GM21723 (cell line): Measurements from ENCODE around the gene NPM1.
"Not testable (repeated sequence)": the region's sequence is repeated elsewhere in the genome, so short reads cannot be mapped to it uniquely, and the experiment has no call there.

Source experiments
- ATAC-seq: cut with Tn5 transposase; IDR thresholded peaks from one replicate; pipeline ENCODE4 v1.9.1; 2021; ENCODE audit warnings: mild to moderate bottlenecking, moderate library complexity; ENCODE audit not compliant: unreplicated experiment

Gene NPM1

DNA sequence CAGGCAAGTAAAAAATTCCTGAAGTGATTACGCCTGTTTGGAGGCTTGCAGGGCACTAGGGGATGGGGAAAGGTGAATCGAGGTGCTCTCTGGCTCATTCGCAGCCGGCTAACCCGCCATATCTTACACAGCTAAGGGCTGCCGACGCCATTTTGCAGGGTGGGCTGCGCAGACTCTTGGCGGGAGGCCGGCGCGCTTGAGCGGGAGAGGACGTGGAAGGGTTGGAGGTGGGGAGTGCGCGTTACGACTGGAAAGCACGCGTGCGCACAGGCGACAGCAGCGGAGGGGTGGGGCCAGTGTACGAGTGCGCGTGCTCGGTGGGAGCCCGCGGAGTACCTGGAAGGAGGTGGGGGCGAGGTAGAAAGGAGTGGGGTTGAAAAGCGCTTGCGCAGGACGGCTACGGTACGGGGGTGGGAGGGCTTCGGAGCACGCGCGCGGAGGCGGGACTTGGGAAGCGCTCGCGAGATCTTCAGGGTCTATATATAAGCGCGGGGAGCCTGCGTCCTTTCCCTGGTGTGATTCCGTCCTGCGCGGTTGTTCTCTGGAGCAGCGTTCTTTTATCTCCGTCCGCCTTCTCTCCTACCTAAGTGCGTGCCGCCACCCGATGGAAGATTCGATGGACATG, at the start of gene NPM1:
NPM1 (plus strand) TSS at position 505 of the 625 bp plus-strand sequence; CDS start at position 605, 100 bp downstream.
- ATAC-seq = peak; percentile 76

DNA sequence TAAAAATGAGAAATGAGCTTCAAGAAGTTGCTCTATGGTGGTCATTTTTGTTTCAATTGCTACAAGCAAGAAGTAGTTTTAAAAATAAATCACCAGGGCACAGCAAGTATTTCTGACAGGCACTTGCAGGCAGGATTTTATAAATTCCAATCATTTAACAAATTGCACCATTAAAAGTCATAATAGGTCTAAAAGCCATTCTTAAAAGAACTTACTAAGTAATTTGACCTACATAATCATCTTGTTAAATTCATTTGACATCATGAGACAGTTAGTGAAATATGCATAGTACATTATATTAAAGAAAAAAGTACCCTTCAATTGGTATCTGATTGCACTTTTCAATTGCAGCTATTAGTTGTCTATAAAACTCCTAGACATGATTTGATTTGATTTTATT, 47.6 kb upstream of the NPM1 start:
- ATAC-seq = no peak

DNA sequence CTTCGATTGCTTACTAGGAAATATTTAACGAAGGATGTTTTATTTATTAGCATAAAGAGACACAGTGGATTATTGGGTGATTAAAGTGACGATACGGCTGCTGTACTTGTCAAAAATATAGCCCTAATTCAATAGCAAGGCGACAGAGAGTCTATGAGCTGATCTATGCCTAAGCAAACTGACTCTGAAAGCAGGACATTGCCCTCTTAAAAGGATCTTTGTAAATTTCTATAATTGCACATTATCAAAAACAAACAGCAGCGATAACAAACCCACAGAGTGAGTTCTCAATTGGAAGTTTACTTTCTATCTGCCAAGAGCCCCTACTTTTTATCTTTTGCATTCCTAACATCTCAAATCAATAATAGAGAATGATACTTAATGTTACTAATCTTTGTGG, 47.2 kb upstream of the NPM1 start:
- ATAC-seq = no peak

- peak; percentile 68 for ATAC-seq
These were observed 45.1 kb upstream of the NPM1 start for GRCh38 chr5:171342362-171343111.

- ATAC-seq = no peak
These were observed 42.6 kb upstream of the NPM1 start for GRCh38 chr5:171344936-171345608.

DNA sequence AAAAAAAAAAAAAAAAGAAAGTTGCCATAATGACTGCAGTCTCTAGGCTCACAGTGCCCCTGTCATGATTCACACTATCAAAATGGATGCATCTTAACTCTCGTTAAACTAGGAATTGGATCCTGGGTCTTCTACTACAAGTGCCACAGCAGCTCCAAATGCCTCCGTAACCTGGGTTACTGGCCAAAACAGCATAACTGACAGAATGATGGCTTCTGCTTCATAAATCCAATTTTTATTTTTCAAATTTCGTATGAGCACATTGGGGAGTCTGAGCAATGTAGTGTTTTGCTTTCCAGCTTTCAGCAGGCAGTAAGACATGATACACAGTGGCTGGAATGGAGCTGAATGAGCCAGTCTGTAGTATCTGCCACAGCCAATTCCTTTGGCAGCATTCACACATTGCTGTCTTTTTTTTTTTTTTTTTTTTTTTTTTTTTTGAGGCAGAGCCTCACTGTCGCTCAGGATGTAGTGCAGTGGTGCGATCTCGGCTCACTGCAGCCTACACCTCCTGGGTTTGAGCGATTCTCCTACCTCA, 36.0 kb upstream of the NPM1 start:
- no peak for ATAC-seq

GRCh38 chr5:171355302-171355724, 32.3 kb upstream of the NPM1 start:
- ATAC-seq = peak; percentile 97

GRCh38 chr5:171357843-171358242, 29.8 kb upstream of the NPM1 start:
- no peak for ATAC-seq

- ATAC-seq = not testable (repeated sequence)
These were observed 26.5 kb upstream of the NPM1 start for GRCh38 chr5:171361151-171361550.

GRCh38 chr5:171363249-171363648, 24.4 kb upstream of the NPM1 start:
- not testable (repeated sequence) for ATAC-seq

- ATAC-seq = peak; percentile 55
These were observed 23.8 kb upstream of the NPM1 start for GRCh38 chr5:171363846-171364245.

- no peak for ATAC-seq
These were observed 22.3 kb upstream of the NPM1 start for GRCh38 chr5:171365351-171365750.

- ATAC-seq = no peak
These were observed 21.0 kb upstream of the NPM1 start for GRCh38 chr5:171366645-171367044.

DNA sequence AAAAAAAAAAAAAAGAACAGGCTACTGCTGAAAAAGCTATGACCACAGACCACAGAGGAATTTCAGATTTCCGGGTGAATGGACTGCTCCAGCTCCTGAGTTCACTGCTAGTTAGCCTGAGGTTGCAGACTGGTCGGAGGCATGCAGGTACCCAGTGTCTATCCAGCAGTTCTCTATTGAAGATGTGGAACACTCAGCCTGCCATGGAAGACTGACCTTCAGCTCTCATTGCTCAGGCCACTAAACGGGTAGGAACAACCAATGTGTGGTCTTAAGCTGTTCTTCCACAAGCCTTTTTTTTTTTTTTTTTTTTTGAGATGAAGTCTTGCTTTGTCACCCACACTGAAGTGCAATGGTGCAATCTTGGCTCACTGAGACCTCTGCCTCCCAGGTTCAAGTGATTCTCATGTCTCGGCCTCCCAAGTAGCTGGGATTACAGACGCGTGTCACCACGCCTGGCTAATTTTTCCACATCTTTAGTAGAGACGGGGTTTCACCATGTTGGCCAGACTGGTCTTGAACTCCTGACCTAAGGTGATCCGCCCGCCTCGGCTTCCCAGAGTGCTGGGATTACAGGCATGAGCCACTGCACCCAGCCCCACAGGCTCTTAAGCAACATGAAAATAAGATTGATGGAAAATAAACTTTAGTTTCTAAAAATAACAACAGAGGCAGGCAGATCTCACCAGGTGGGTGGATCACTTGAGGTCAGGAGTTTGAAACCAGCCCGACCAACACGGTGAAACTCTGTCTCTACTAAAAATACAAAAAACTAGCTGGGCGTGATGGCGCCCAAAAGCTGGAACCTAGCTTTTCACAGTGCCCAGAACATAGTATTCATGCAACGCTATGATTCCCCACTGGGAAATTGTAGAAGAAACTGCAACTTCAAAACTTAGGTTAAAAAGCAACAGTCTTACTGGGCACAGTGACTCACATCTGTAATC, 20.0 kb upstream of the NPM1 start:
- ATAC-seq = peak; percentile 44

DNA sequence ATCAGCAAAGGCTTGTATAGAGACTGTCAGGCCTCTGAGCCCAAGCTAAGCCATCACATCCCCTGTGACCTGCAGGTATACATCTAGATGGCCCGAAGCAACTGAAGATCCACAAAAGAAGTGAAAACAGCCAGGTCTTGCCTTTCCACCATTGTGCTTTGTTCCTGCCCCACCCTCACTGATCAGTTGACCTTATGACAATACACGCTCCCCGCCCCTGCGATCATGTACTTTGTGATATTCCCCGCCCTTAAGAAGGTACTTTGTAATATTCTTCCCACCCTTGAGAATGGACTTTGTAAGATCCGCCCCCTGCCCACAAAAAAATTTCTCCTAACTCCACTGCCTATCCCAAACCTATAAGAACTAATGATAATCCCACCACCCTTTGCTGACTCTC, 18.6 kb upstream of the NPM1 start:
- ATAC-seq = no peak

DNA sequence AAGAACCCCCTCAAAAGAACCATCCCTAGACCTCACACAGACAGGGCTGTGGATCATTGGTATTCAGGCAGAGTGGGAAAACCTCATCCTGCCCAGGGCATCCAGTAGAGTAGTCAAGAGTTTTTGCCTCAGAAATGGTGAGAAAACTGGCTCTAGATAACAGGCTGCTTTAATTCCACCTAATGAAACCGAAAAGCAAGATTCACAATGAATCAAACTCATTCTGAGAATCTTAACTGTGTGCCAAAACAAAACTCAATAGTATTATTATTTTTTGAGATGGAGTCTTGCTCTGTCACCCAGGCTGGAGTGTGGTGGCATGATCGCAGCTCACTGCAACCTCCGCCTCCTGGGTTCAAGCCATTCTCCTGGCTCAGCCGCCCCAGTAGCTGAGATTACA, 17.8 kb upstream of the NPM1 start:
- no peak for ATAC-seq

- ATAC-seq = not testable (repeated sequence)
These were observed 16.8 kb upstream of the NPM1 start for GRCh38 chr5:171370881-171371280.

- no peak for ATAC-seq
These were observed 16.3 kb upstream of the NPM1 start for GRCh38 chr5:171371326-171371725.

- ATAC-seq = no peak
These were observed 7.7 kb upstream of the NPM1 start for GRCh38 chr5:171379961-171380360.

GRCh38 chr5:171384416-171384815, 3.2 kb upstream of the NPM1 start:
- not testable (repeated sequence) for ATAC-seq
